B cell (primary cell): Measurements from ENCODE around the gene COLQ. TPM values are rescaled to one million over a fixed set of nuclear protein-coding genes. Genes with fewer than 3 reads are reported as not detected.

Experiments used
- ATAC-seq: fragments of 200-7000 bp; cut with Tn5 transposase; one replicate; pipeline ENCODE4 v1.10.0; 2021; ENCODE audit warnings: low read depth, mild to moderate bottlenecking, moderate number of reproducible peaks, moderate library complexity
- CTCF ChIA-PET: fragments of 350-600 bp; sonication (Branson Sonifier 250); formaldehyde crosslinking; loops from one replicate; lab custom pipeline; 2021; ENCODE audit warnings: antibody characterized with exemption, inconsistent platforms; lab: Charles Lee
- POLR2A ChIA-PET: fragments of 350-600 bp; sonication (Branson Sonifier 250); formaldehyde crosslinking; loops from one replicate; lab custom pipeline; 2021; ENCODE audit warnings: antibody characterized with exemption; lab: Charles Lee
- DNase-seq: peaks from one replicate; pipeline ENCODE4 v3.0.0; 2013
- H2AFZ ChIP-seq: 2 replicates; pipeline ENCODE4 v1.6.1; 2012; ENCODE audit warnings: mild to moderate bottlenecking, low read depth, low read length; ENCODE audit not compliant: insufficient read depth, poor library complexity, severe bottlenecking
- H3K27ac ChIP-seq, 2 donors: 1 replicate in 1 of 2; 2 replicates in 1 of 2; pipeline ENCODE4 v1.5.1; 2012 to 2013; ENCODE audit warnings: low read length in 2 of 2, mild to moderate bottlenecking in 2 of 2, moderate library complexity in 1 of 2
- H3K27me3 ChIP-seq, 4 experiments: fragments of 200-600 bp in 1 of 4; sonication (generic) in 1 of 4; replicated peaks in 1 of 4; 1 replicate in 2 of 4; 2 replicates in 2 of 4; pipeline versions ENCODE4 v1.6.1 to v1.7.0; 2013 to 2016; ENCODE audit warnings: low read length in 3 of 4, mild to moderate bottlenecking in 2 of 4, mixed read lengths in 1 of 4, moderate library complexity in 1 of 4; ENCODE audit not compliant: insufficient read depth in 4 of 4, control insufficient read depth in 3 of 4; ENCODE audit errors: control extremely low read depth in 1 of 4
- H3K36me3 ChIP-seq, 2 experiments: replicated peaks in 1 of 2; 1 replicate in 1 of 2; 2 replicates in 1 of 2; pipeline versions ENCODE4 v1.6.1 to v1.7.1; 2013; ENCODE audit warnings: low read length in 1 of 2; ENCODE audit not compliant: insufficient read depth in 2 of 2, control insufficient read depth in 1 of 2; ENCODE audit errors: control extremely low read depth in 1 of 2, extremely low read depth in 1 of 2
- H3K4me1 ChIP-seq, 2 donors: fragments of 200-600 bp in 1 of 2; sonication (generic) in 1 of 2; 1 replicate in 1 of 2; 2 replicates in 1 of 2; pipeline versions ENCODE4 v1.5.1 to v1.6.1; 2013 to 2017; ENCODE audit warnings: low read length in 2 of 2; ENCODE audit not compliant: control insufficient read depth in 2 of 2, insufficient read depth in 2 of 2
- H3K4me2 ChIP-seq: replicated peaks from 2 replicates; pipeline ENCODE3; 2012; ENCODE audit warnings: mild to moderate bottlenecking, low read depth, low read length; ENCODE audit not compliant: poor library complexity, severe bottlenecking
- H3K4me3 ChIP-seq, 5 experiments: fragments of 200-600 bp in 1 of 5; sonication (generic) in 1 of 5; 1 replicate in 3 of 5; 2 replicates in 2 of 5; pipeline versions ENCODE4 v1.5.1 to v1.7.0; 2011 to 2016; ENCODE audit warnings: low read length in 4 of 5, mild to moderate bottlenecking in 4 of 5, low read depth in 2 of 5, control low read depth in 1 of 5, moderate library complexity in 1 of 5; ENCODE audit not compliant: insufficient read depth in 1 of 5; ENCODE audit errors: control extremely low read depth in 1 of 5, extremely low read depth in 1 of 5
- H3K79me2 ChIP-seq: fragments of 200-600 bp; sonication (generic); one replicate; pipeline ENCODE4 v1.6.0; 2016; ENCODE audit warnings: low read length; ENCODE audit not compliant: control insufficient read depth, insufficient read depth
- H3K9ac ChIP-seq: fragments of 200-600 bp; sonication (generic); 2 replicates; pipeline ENCODE4 v1.6.1; 2017; ENCODE audit warnings: mild to moderate bottlenecking, low read length, moderate library complexity
- H3K9me3 ChIP-seq, 3 donors: one replicate each; pipeline versions ENCODE4 v1.6.1 to v1.7.1; 2013; ENCODE audit warnings: low read length in 2 of 3; ENCODE audit not compliant: control insufficient read depth in 2 of 3, insufficient read depth in 1 of 3; ENCODE audit errors: control extremely low read depth in 1 of 3
- H4K20me1 ChIP-seq: 2 replicates; pipeline ENCODE4 v1.6.0; 2012; ENCODE audit warnings: mild to moderate bottlenecking, low read length; ENCODE audit not compliant: insufficient read depth, control insufficient read depth, poor library complexity, severe bottlenecking
- H3K27ac Mint-ChIP-seq: one replicate; pipeline ENCODE4 v1.8.0; 2021; ENCODE audit warnings: mixed read lengths
- H3K27me3 Mint-ChIP-seq: one replicate; pipeline ENCODE4 v1.8.0; 2021; ENCODE audit warnings: mixed read lengths
- H3K4me1 Mint-ChIP-seq: one replicate; pipeline ENCODE4 v1.8.0; 2021; ENCODE audit warnings: mixed read lengths
- H3K4me3 Mint-ChIP-seq: one replicate; pipeline ENCODE4 v1.8.0; 2021; ENCODE audit warnings: mixed read lengths
- H3K9me3 Mint-ChIP-seq: one replicate; pipeline ENCODE4 v1.8.0; 2022; ENCODE audit warnings: mixed read lengths; ENCODE audit not compliant: insufficient read depth
- EZH2 ChIP-seq: IDR thresholded peaks from 2 replicates; pipeline ENCODE4 v1.6.1; 2012; ENCODE audit warnings: borderline replicate concordance, low read depth, mild to moderate bottlenecking, moderate library complexity, low read length; ENCODE audit not compliant: insufficient read depth, poor library complexity, severe bottlenecking
- WGBS: methylation state at CpG from one replicate; pipeline ENCODE4 v1.1.5; 2013; ENCODE audit warnings: missing lambda C conversion rate; ENCODE audit not compliant: insufficient coverage; 5-methylcytosine and 5-hydroxymethylcytosine counted together
- intact Hi-C: fragments of 100-400 bp; cut with micrococcal nuclease; formaldehyde crosslinking; loops from one replicate; pipeline ENCODE4 v1.10.0; 2022
- polyA plus RNA-seq: library from polyadenylated mRNA; depleted of rRNA; stranded (reverse); fragments of >200 nt; gene quantifications from 2 replicates; pipeline ENCODE4 v1.2.3, GENCODE V29; 2012
- total RNA-seq, 2 donors: library from RNA; stranded (reverse); fragments of 120-200 nt in 1 of 2; gene quantifications; 1 replicate in 1 of 2; 2 replicates in 1 of 2; pipeline versions ENCODE4 v1.2.3 to v1.2.4, GENCODE V29; 2013 to 2022
- TF ChIP-seq, protein P1 (sequence below): fragments of 200-600 bp; IDR thresholded peaks from one replicate; pipeline ENCODE4 v1.8.0; 2022; ENCODE audit warnings: antibody characterized with exemption, mild to moderate bottlenecking

The COLQ gene
- total and polyA plus RNA-seq, 2 donors (not counting 1 experiment from before 2014, with no cell fraction given), result 1.9 to 2.5 TPM

DNA sequence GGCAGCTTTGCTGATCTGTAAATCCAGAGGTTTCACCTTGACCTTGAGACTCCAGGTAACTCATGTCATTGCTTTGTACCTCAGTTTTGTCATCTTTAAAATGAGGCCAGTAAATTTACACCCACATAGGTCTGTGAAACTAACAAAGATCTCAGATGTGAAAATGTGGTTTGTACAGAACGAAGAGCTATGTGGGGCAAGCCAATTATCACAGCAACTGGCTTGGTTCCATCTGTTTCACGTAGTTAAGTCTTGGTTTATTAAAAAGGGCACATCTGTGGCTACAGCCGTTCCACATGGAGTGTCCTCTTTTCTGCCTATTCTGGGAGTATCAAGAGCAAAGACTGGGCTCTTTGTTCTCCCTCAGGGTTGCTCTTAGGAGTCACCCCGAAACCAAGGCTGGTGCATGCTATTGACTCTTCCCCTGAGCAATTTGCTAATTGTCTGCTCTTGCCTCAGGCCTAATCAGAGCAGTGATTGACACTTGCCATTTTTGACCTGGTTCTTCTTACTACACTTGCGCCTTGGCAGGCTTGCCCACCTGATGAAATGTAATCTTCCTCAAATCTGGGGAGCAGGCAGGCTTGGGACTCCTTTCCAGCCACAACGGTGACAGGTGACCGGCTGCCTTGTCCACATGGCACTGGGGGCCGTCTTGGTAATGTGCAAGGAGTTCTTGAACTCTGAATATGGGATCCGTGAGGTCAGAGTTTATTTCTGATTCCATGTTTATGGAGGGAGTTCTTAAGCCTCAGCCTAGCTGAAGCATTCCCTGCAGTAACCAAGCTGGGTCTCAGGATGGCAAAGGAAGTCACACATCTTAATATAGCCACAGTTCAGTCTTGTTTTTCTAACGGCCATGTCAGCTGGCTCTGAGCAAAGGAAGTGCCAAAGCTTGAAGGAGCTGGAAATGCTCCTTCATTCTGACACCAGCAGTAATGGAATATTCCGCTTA lies 54.0 kb downstream of the COLQ start:
- TF ChIP-seq, protein P1, sequence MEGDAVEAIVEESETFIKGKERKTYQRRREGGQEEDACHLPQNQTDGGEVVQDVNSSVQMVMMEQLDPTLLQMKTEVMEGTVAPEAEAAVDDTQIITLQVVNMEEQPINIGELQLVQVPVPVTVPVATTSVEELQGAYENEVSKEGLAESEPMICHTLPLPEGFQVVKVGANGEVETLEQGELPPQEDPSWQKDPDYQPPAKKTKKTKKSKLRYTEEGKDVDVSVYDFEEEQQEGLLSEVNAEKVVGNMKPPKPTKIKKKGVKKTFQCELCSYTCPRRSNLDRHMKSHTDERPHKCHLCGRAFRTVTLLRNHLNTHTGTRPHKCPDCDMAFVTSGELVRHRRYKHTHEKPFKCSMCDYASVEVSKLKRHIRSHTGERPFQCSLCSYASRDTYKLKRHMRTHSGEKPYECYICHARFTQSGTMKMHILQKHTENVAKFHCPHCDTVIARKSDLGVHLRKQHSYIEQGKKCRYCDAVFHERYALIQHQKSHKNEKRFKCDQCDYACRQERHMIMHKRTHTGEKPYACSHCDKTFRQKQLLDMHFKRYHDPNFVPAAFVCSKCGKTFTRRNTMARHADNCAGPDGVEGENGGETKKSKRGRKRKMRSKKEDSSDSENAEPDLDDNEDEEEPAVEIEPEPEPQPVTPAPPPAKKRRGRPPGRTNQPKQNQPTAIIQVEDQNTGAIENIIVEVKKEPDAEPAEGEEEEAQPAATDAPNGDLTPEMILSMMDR, result no peak
- TF ChIP-seq EZH2, result no peak
- Histone ChIP-seq H2AFZ (no peak overlapping the region), H4K20me1 (no peaks in the 10 kb centered on the region), H3K79me2 (no peaks in the 10 kb centered on the region), H3K27ac (no peak overlapping the region), H3K27me3 (no peaks in the 10 kb centered on the region), H3K4me3 (no peak overlapping the region), H3K9ac (no peak overlapping the region), H3K4me1 (no peaks in the 10 kb centered on the region), H3K4me2 (no peak overlapping the region), H3K36me3 (no peaks in the 10 kb centered on the region), H3K9me3 (no peaks in the 10 kb centered on the region)
- Mint-ChIP-seq H3K27ac (no peak overlapping the region), H3K27me3 (no peaks in the 10 kb centered on the region), H3K4me1 (no peaks in the 10 kb centered on the region), H3K9me3 (no peaks in the 10 kb centered on the region), H3K4me3 (no peak overlapping the region)
- ATAC-seq, result no peak
- intact Hi-C loops, result no loop called here
- WGBS, result 85% methylated on average over 10 of the region's 11 CpGs
- POLR2A ChIA-PET, result no interaction called here
- DNase-seq, result no peak
- CTCF ChIA-PET, result interaction anchor here (0.7 kb wide), 1 partner anchor 62 kb away, joined by 3 read pairs; no protein-coding TSS in a partner anchor
